Lung (tissue), 12 donors: Measurements from ENCODE around the gene OGA. TPM values are rescaled to one million over a fixed set of nuclear protein-coding genes. Genes with fewer than 3 reads are reported as not detected.

Source experiments
- ATAC-seq: fragments of 200-7000 bp; cut with Tn5 transposase; one replicate; pipeline ENCODE4 v1.9.1; 2020; ENCODE audit warnings: moderate number of reproducible peaks; ENCODE audit not compliant: insufficient read depth, low FRiP score
- DNase-seq, 3 donors: peaks; one replicate each; pipeline ENCODE4 v3.0.0-alpha.2; 2013 to 2017
- H3K27ac ChIP-seq, 2 donors: one replicate each; pipeline ENCODE4 v1.5.1; 2013; ENCODE audit warnings: mild to moderate bottlenecking in 2 of 2, moderate library complexity in 2 of 2, control low read depth in 1 of 2, inconsistent platforms in 1 of 2, low read depth in 1 of 2, low read length in 1 of 2
- H3K27me3 ChIP-seq, 3 donors: one replicate each; pipeline ENCODE4 v1.5.1; 2013; ENCODE audit warnings: low read length in 2 of 3; ENCODE audit not compliant: control insufficient read depth in 3 of 3, insufficient read depth in 3 of 3
- H3K36me3 ChIP-seq, 4 donors: one replicate each; pipeline ENCODE4 v1.5.1; 2013; ENCODE audit warnings: low read length in 4 of 4, mild to moderate bottlenecking in 1 of 4, moderate library complexity in 1 of 4; ENCODE audit not compliant: control insufficient read depth in 4 of 4, insufficient read depth in 4 of 4
- H3K4me1 ChIP-seq, 5 donors: one replicate each; pipeline ENCODE4 v1.5.1; 2013; ENCODE audit warnings: low read length in 5 of 5, mild to moderate bottlenecking in 2 of 5, moderate library complexity in 1 of 5; ENCODE audit not compliant: control insufficient read depth in 5 of 5, insufficient read depth in 5 of 5
- H3K4me3 ChIP-seq: one replicate; pipeline ENCODE4 v1.5.1; 2013; ENCODE audit warnings: mild to moderate bottlenecking, control low read depth, moderate library complexity
- H3K9ac ChIP-seq, 2 donors: one replicate each; pipeline ENCODE4 v1.5.1; 2013; ENCODE audit warnings: low read length in 2 of 2, control low read depth in 1 of 2; ENCODE audit not compliant: insufficient read depth in 1 of 2
- H3K9me3 ChIP-seq, 4 donors: one replicate each; pipeline ENCODE4 v1.5.1; 2013; ENCODE audit warnings: low read length in 3 of 4, mild to moderate bottlenecking in 1 of 4, moderate library complexity in 1 of 4; ENCODE audit not compliant: control insufficient read depth in 4 of 4, insufficient read depth in 3 of 4
- WGBS, 2 donors: extraction: QIAGEN DNeasy Blood & Tissue Kit; methylation state at CpG; one replicate each; pipeline ENCODE4 v1.1.7; 2013; 5-methylcytosine and 5-hydroxymethylcytosine counted together
- polyA plus RNA-seq, 2 donors: library from polyadenylated mRNA; stranded (reverse); fragments of 200-250 nt; gene quantifications; one replicate each; pipeline ENCODE4 v1.2.1, GENCODE V29; 2013
- total RNA-seq, 2 donors: library from RNA; depleted of rRNA in 1 of 2; stranded (reverse); fragments of >200 nt in 1 of 2; gene quantifications; one replicate each; pipeline ENCODE4 v1.2.1, GENCODE V29; 2014 to 2021
- TF ChIP-seq, protein P1 (sequence below): IDR thresholded peaks from 2 replicates; pipeline ENCODE4 v1.5.1; 2012; ENCODE audit warnings: mild to moderate bottlenecking; ENCODE audit errors: control extremely low read depth, extremely low read depth
- donor health status: control.
- donor health status: control.
- donor health status: Bipolar disorder and iron deficiency.
- donor health status: healthy.
- donor health status: DM: yes; HTN: yes; CAD: no.

The OGA gene
- total and polyA plus RNA-seq, 4 donors: 45.7 to 362 (median 69.7) TPM

DNA sequence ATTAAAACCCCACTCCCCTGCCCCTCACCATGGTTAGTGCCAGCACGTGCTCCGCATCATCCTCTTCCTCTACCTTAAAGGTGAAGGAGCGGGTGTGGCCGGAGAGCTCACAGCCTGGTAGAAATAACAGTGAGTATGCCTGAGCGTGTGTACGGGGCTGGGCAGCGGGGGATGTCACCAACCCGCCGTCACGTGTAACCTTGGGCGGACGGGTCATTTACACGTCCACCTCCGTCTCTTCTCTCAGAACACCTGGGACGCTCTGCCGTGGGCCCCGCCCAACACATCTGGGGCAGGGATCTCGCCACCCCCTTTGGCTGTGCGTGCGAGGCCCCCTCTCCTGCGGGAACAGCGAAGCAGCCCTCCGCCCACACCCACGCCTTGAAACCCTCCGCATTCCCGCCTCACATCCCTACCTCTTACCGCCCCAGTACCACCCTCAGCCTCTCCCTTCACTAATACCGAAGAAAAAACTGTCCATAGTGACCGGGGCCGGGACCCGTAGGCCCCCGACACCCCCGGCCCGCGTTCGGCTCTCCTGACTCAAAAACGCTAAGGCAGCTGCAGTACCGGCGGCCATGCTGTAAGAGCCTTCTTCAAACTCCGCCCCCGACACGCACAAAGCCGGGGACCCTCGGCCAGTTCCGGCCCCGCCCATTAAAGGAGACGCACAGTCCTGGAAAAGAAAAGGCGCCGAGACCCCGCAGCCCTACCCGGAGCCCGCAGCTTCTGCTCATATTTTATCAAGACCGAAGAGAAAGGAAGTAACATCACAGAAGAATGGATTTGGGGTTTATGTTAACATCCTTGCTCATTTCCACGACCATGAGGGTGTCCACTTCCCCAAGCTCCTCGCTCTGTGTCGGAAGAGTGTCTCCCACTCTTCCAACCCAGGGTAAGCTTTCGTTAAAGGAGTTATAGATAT is 35.2 kb downstream of the OGA start, which contains the start of gene NPM3:
Gene NPM3 (minus strand): TSS at position 636 of the 925 bp plus-strand sequence. CDS start 56 bp downstream, at position 580.
- Histone ChIP-seq H3K9me3 (no peaks in the 10 kb centered on the region), H3K27me3 (peaks cover 0 to 25% (median 17%) of the 10 kb centered on the region in 3 donors), H3K36me3 (peaks cover 13 to 31% (median 21%) of the 10 kb centered on the region in 4 donors), H3K9ac (peak within 1 kb of the TSS; percentile 34 to 38), H3K27ac (peak within 1 kb of the TSS; percentile 25 to 39), H3K4me1 (peaks cover 3 to 35% (median 18%) of the 10 kb centered on the region in 5 donors), H3K4me3 (peak within 1 kb of the TSS; percentile 76)
- 1 to 2% methylated on average over 57 of the region's 57 CpGs for WGBS, 2 donors
- TF ChIP-seq, protein P1, sequence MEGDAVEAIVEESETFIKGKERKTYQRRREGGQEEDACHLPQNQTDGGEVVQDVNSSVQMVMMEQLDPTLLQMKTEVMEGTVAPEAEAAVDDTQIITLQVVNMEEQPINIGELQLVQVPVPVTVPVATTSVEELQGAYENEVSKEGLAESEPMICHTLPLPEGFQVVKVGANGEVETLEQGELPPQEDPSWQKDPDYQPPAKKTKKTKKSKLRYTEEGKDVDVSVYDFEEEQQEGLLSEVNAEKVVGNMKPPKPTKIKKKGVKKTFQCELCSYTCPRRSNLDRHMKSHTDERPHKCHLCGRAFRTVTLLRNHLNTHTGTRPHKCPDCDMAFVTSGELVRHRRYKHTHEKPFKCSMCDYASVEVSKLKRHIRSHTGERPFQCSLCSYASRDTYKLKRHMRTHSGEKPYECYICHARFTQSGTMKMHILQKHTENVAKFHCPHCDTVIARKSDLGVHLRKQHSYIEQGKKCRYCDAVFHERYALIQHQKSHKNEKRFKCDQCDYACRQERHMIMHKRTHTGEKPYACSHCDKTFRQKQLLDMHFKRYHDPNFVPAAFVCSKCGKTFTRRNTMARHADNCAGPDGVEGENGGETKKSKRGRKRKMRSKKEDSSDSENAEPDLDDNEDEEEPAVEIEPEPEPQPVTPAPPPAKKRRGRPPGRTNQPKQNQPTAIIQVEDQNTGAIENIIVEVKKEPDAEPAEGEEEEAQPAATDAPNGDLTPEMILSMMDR: no peak
- DNase-seq (peak; percentile 89 to 92 (median 91)), ATAC-seq (peak; percentile 36)

DNA sequence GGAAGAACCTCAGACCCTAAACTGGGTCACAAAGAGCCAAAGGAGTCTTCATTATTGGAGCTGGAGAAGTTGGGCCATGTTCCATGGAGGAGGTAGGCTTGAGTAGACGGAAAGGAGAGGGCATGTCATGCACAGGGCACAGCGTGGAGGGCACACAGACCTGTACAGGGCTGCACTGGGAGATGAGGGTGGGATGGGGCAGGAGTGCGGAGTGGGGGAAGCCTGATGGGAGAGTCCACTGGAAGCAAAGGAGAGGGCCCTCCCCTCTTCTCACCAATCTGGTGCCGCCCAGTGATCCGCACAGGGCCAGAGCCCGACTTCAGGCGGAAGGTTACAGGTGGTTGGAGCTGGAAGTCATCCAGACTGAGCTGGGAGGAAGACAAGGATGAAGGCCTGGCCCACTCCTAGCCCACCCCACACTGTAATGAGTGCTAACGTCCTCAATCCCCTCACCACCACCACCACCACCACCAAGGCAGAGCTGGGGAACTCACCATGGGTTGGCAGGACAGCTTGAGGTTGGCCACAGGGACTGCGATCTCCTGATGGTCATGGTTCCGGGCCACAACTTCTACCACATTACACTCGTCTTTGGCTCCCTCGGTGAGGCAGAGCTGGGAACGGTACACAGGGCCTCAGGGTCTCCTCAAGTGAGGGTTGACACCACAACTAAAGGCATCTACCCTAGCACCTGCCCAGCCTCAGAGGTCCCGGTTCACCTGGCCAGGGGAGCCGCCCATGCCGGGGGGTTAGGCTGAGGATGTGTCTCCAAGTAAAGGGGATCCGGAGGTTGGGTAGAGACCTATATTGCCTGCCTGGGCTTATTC is 36.0 kb downstream of the OGA start:
- no peaks in the 10 kb centered on the region for H3K9me3 ChIP-seq
- peak overlapping the region; percentile 76 for H3K4me3 ChIP-seq
- peaks cover 11 to 25% (median 18%) of the 10 kb centered on the region in 4 donors for H3K36me3 ChIP-seq
- ATAC-seq (no peak), DNase-seq (no peak)
- TF ChIP-seq, protein P1: no peak
- WGBS, 2 donors: 62 to 69% methylated on average over 17 of the region's 17 CpGs
- no peak overlapping the region for H3K27ac ChIP-seq
- no peak overlapping the region for H3K9ac ChIP-seq
- H3K27me3 ChIP-seq: peaks cover 0 to 34% (median 26%) of the 10 kb centered on the region in 3 donors
- peaks cover 3 to 35% (median 18%) of the 10 kb centered on the region in 5 donors for H3K4me1 ChIP-seq

DNA sequence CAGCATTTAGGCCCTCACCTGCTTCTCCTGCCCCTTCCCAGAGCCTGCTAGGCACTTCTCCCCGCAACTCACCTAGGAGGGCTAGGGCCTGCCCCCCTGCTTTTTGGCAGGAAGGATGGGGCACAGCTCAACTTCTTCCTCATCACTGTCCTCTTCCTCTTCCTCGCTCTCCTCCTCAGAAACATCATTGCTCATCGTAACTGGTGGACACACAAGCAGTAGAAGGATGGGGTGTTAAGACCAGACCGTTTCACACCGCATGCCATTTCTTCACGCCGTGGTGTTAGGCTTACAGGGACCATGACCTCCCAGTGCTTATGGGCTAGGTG is 36.6 kb downstream of the OGA start:
- peaks cover 3 to 35% (median 18%) of the 10 kb centered on the region in 5 donors for H3K4me1 ChIP-seq
- H3K4me3 ChIP-seq: no peak overlapping the region
- no peaks in the 10 kb centered on the region for H3K9me3 ChIP-seq
- no peak for ATAC-seq
- peaks cover 9 to 23% (median 15%) of the 10 kb centered on the region in 4 donors for H3K36me3 ChIP-seq
- no peak overlapping the region for H3K9ac ChIP-seq
- WGBS, 2 donors: 76 to 81% methylated on average over 7 of the region's 7 CpGs
- TF ChIP-seq, protein P1: no peak
- H3K27me3 ChIP-seq: peaks cover 0 to 40% (median 31%) of the 10 kb centered on the region in 3 donors
- no peak overlapping the region for H3K27ac ChIP-seq
- no peak for DNase-seq
